ENCODE data around the gene DNAJC16.

The DNAJC16 gene

DNA sequence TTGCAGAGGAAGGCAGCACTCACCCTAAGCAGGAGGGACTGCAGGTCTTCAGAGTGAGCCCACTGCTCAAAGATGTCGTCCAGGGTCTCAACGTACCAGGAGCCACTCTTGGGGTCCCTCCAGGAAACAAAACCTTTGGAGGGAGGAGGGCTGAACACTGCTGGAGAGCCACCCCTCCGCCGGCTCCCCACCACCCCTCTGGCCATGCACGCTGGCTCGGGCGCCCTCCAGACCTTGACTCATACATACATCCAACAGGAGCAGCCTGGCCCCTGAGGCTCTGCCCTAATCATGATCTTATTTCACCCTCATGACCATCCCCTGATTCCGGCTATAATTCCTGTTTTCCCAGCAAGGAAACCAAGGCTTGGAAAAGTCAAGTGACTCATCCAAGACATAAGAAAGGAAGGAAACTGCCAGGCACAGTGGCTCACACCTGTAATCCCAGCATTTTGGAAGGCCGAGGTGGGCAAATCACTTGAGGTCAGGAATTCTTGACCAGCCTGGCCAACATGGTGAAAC lies 32.7 kb upstream of the DNAJC16 start (continued):
- TF ChIP-seq, protein P1, sequence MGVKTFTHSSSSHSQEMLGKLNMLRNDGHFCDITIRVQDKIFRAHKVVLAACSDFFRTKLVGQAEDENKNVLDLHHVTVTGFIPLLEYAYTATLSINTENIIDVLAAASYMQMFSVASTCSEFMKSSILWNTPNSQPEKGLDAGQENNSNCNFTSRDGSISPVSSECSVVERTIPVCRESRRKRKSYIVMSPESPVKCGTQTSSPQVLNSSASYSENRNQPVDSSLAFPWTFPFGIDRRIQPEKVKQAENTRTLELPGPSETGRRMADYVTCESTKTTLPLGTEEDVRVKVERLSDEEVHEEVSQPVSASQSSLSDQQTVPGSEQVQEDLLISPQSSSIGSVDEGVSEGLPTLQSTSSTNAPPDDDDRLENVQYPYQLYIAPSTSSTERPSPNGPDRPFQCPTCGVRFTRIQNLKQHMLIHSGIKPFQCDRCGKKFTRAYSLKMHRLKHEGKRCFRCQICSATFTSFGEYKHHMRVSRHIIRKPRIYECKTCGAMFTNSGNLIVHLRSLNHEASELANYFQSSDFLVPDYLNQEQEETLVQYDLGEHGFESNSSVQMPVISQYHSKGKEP (tag by site-specific recombination; IDR thresholded peaks at IDR 0.05) = no peak
- TF ChIP-seq ZNF404 (tag by site-specific recombination; IDR thresholded peaks at IDR 0.05) = no peak
- TF ChIP-seq ZNF157 (tag by site-specific recombination; IDR thresholded peaks at IDR 0.05) = no peak
- no peak for TF ChIP-seq ZNF211 (tag by site-specific recombination; IDR thresholded peaks at IDR 0.05; ENCODE audit: low read depth)
- no peak for TF ChIP-seq ZNF155 (tag by site-specific recombination; IDR thresholded peaks at IDR 0.05)
- TF ChIP-seq, protein P2, sequence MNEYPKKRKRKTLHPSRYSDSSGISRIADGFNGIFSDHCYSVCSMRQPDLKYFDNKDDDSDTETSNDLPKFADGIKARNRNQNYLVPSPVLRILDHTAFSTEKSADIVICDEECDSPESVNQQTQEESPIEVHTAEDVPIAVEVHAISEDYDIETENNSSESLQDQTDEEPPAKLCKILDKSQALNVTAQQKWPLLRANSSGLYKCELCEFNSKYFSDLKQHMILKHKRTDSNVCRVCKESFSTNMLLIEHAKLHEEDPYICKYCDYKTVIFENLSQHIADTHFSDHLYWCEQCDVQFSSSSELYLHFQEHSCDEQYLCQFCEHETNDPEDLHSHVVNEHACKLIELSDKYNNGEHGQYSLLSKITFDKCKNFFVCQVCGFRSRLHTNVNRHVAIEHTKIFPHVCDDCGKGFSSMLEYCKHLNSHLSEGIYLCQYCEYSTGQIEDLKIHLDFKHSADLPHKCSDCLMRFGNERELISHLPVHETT (tag by site-specific recombination; IDR thresholded peaks at IDR 0.05) = no peak

DNA sequence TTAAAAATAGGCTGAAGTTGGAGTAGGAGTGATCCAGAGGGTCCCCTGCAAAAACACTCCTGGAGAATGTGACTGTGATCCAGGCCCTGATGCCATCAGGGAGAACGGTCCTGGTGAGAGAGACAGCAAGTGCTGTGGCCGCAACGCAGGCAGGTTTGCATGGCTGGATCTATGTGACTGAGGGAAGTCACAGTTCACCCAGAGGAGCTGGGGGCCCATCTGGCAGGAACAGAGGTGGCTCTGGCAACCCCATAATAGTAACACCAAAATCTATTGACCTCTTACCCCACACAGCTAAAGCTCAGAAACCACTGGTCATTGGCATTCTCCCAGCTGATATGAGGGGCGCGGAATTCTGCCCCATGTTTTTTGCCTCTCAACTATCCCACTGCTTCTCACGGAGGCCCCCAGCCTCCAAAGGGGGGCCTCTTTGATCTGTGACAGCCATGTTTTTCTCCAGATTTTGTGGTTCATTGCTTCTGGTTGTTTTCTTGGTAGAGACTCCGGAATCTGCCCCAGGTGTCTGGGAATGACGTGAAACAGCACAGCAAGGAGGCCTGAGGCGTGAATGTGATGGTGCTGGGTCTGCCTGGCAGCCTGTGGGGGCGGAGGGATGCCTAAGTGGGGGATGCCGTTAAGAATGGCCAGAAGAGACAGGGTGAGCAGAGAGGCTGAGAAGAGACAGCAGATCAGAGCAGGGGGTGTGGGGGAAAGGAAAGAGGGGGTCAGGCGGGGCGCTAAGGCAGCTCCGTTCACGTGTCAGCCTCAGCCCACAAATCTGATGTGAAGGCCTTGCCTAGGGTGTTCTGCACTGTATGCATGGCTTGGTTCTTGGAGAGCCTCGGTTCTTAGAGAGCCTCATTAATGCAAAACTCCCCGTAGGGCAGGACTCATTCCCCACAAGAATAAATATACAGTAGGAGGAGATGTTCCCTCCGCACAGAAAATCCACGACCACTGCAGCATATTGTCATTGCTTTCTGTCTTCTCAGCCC lies 26.2 kb upstream of the DNAJC16 start:
- Histone ChIP-seq H3K36me3 (ENCODE audit: control insufficient read depth in 2 of 2, insufficient read depth in 1 of 2, low read length in 2 of 2) (peaks cover 0 to 30% of the 10 kb centered on the region in 2 experiments; a peak in 1 of 3 replicates), H3K4me1 (ENCODE audit: control insufficient read depth, insufficient read depth, low read length) (no peaks in the 10 kb centered on the region), H3K9me3 (ENCODE audit: control insufficient read depth, insufficient read depth, low read depth, low read length) (no peaks in the 10 kb centered on the region), H3K27ac (ENCODE audit: extremely low read depth, low read depth, low read length) (no peak overlapping the region), H3K4me3 (ENCODE audit: low read depth, low read length) (no peak overlapping the region)
- POLR2A ChIA-PET = no interaction called here
- CTCF ChIA-PET = interaction anchor here (1.0 to 2.6 kb wide), 5 partner anchors 9 to 196 kb away, joined by 3 to 13 read pairs (median 6); no protein-coding TSS in a partner anchor
- TF ChIP-seq, protein P3, sequence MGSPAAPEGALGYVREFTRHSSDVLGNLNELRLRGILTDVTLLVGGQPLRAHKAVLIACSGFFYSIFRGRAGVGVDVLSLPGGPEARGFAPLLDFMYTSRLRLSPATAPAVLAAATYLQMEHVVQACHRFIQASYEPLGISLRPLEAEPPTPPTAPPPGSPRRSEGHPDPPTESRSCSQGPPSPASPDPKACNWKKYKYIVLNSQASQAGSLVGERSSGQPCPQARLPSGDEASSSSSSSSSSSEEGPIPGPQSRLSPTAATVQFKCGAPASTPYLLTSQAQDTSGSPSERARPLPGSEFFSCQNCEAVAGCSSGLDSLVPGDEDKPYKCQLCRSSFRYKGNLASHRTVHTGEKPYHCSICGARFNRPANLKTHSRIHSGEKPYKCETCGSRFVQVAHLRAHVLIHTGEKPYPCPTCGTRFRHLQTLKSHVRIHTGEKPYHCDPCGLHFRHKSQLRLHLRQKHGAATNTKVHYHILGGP (tag by site-specific recombination; IDR thresholded peaks at IDR 0.05) = peak; percentile 34; the same call in 1 of the 2 replicates
- TF ChIP-seq ZNF248 (tag by site-specific recombination; IDR thresholded peaks at IDR 0.05) = no peak

DNA sequence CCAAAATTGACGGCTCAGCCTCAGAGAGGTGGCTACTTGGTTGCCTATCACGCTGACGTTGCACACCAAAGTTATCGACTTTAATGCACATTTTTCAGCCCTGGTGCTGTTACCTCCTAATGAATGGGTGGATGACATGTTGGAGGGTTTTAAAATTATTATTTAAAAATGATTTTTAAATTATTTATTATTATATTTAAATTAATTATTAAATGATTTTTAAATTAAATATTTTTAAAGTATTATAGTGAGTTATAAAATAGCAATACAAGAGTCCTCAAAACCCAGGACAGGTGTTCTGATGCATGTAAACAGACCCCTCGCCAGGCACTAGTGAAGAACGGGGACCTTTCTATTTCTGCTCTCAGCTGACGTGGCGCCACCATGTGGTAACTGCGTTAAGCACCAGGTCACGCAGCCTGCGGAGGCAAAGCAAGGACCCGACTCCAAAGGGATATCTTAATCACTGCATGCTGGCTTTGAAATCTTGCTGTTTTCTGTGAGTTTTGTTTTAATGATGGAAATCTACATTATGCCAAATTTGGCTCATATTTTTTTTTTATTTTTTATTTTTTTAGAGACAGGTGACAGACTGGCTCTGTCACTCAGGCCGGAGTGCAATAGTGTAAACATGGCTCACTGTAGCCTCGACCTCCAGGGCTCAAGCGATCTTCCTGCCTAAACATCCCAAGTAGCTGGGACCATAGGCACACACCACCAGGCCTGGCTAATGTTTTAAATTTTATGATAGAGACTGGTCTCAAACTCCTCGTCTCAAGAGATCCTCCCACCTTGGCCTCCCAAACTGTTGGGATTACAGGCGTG lies 25.2 kb upstream of the DNAJC16 start:
- TF ChIP-seq, protein P4, sequence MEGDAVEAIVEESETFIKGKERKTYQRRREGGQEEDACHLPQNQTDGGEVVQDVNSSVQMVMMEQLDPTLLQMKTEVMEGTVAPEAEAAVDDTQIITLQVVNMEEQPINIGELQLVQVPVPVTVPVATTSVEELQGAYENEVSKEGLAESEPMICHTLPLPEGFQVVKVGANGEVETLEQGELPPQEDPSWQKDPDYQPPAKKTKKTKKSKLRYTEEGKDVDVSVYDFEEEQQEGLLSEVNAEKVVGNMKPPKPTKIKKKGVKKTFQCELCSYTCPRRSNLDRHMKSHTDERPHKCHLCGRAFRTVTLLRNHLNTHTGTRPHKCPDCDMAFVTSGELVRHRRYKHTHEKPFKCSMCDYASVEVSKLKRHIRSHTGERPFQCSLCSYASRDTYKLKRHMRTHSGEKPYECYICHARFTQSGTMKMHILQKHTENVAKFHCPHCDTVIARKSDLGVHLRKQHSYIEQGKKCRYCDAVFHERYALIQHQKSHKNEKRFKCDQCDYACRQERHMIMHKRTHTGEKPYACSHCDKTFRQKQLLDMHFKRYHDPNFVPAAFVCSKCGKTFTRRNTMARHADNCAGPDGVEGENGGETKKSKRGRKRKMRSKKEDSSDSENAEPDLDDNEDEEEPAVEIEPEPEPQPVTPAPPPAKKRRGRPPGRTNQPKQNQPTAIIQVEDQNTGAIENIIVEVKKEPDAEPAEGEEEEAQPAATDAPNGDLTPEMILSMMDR (tag by site-specific recombination; IDR thresholded peaks at IDR 0.05) = peak; percentile 41; the same call in 1 of the 2 replicates
- no peak for TF ChIP-seq ZNF701 (tag by site-specific recombination; IDR thresholded peaks at IDR 0.05)
- no peak; the same call in 1 of the 2 replicates for TF ChIP-seq SP7 (tag by site-specific recombination; IDR thresholded peaks at IDR 0.05)
- TF ChIP-seq ZNF335 (tag by site-specific recombination; conservative IDR thresholded peaks at IDR 0.05) = peak; percentile 52
- TF ChIP-seq ZSCAN16 (tag by site-specific recombination; IDR thresholded peaks at IDR 0.05) = 0 out of 2 replicates have a peak, but pooled peaks have one; percentile 30
- peak; percentile 49; the same call in 1 of the 2 replicates for TF ChIP-seq ZNF184 (tag by site-specific recombination; IDR thresholded peaks at IDR 0.05)
- no peak for TF ChIP-seq KLF9 (tag by site-specific recombination; IDR thresholded peaks at IDR 0.05; ENCODE audit: low read depth)
- TF ChIP-seq, protein P5, sequence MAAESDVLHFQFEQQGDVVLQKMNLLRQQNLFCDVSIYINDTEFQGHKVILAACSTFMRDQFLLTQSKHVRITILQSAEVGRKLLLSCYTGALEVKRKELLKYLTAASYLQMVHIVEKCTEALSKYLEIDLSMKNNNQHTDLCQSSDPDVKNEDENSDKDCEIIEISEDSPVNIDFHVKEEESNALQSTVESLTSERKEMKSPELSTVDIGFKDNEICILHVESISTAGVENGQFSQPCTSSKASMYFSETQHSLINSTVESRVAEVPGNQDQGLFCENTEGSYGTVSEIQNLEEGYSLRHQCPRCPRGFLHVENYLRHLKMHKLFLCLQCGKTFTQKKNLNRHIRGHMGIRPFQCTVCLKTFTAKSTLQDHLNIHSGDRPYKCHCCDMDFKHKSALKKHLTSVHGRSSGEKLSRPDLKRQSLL (tag by site-specific recombination; IDR thresholded peaks at IDR 0.05) = no peak
- TF ChIP-seq, protein P6, sequence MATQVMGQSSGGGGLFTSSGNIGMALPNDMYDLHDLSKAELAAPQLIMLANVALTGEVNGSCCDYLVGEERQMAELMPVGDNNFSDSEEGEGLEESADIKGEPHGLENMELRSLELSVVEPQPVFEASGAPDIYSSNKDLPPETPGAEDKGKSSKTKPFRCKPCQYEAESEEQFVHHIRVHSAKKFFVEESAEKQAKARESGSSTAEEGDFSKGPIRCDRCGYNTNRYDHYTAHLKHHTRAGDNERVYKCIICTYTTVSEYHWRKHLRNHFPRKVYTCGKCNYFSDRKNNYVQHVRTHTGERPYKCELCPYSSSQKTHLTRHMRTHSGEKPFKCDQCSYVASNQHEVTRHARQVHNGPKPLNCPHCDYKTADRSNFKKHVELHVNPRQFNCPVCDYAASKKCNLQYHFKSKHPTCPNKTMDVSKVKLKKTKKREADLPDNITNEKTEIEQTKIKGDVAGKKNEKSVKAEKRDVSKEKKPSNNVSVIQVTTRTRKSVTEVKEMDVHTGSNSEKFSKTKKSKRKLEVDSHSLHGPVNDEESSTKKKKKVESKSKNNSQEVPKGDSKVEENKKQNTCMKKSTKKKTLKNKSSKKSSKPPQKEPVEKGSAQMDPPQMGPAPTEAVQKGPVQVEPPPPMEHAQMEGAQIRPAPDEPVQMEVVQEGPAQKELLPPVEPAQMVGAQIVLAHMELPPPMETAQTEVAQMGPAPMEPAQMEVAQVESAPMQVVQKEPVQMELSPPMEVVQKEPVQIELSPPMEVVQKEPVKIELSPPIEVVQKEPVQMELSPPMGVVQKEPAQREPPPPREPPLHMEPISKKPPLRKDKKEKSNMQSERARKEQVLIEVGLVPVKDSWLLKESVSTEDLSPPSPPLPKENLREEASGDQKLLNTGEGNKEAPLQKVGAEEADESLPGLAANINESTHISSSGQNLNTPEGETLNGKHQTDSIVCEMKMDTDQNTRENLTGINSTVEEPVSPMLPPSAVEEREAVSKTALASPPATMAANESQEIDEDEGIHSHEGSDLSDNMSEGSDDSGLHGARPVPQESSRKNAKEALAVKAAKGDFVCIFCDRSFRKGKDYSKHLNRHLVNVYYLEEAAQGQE (tag by site-specific recombination; IDR thresholded peaks at IDR 0.05) = no peak
- TF ChIP-seq KLF10 (tag by site-specific recombination; IDR thresholded peaks at IDR 0.05) = no peak
- POLR2A ChIA-PET = no interaction called here
- no peaks in the 10 kb centered on the region for H3K9me3 ChIP-seq (ENCODE audit: control insufficient read depth, insufficient read depth, low read depth, low read length)
- no peaks in the 10 kb centered on the region for H3K4me1 ChIP-seq (ENCODE audit: control insufficient read depth, insufficient read depth, low read length)
- CTCF ChIA-PET = interaction anchor here (0.6 to 2.6 kb wide), 8 partner anchors 9 to 230 kb away, joined by 3 to 13 read pairs (median 4); no protein-coding TSS in a partner anchor
- H3K36me3 ChIP-seq (ENCODE audit: control insufficient read depth in 2 of 2, insufficient read depth in 1 of 2, low read length in 2 of 2) = peaks cover 0 to 36% of the 10 kb centered on the region in 2 experiments; a peak in 1 of 3 replicates
- no peak overlapping the region for H3K4me3 ChIP-seq (ENCODE audit: low read depth, low read length)
- no peak overlapping the region for H3K27ac ChIP-seq (ENCODE audit: extremely low read depth, low read depth, low read length)
